Loucy (cell line): ENCODE measurements around the gene CELA1.

ENCODE experiments used
- CTCF ChIP-seq: fragments of 200-600 bp; sonication (generic); conservative IDR thresholded peaks from 2 replicates; pipeline ENCODE4 v1.5.1; 2014; ENCODE audit warnings: mild to moderate bottlenecking, antibody characterized with exemption, low read length
- EZH2phosphoT487 ChIP-seq: fragments of 200-600 bp; IDR thresholded peaks from 2 replicates; pipeline ENCODE4 v1.6.1; 2018; ENCODE audit warnings: antibody characterized with exemption, mild to moderate bottlenecking, moderate library complexity, borderline replicate concordance

GRCh38 chr12:51358496-51358895 lies 12.0 kb upstream of the CELA1 start:
- TF ChIP-seq CTCF (no peak), EZH2phosphoT487 (no peak)
